ENCODE results near the gene NCAPD2. TPM values are rescaled to one million over a fixed set of nuclear protein-coding genes. Genes with fewer than 3 reads are reported as not detected.

Gene NCAPD2
- total and polyA plus RNA-seq, 2 of the 4 experiments (the other 2 are of a cell fraction) = 35.6 to 57.9 TPM

DNA sequence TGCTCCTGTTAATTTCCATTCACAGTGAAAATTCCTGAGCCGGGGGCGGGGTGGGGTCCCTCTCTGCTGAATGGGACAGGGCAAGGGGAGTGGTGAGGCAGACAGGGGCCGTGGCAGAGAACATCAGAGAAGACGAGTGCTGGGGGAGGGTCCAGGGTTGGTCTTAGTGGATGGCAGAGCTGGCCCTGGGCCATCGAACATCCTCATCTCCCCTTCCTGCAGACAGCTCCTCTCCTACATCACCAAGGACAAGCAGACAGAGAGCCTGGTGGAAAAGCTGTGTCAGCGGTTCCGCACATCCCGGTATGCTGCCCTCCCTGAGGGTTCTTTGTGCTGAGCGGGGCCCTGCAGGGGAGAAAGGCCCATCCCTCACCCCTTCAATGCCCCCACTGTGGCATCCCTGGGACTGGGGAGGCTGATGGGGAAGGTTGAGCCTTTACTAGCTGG lies 35.4 kb downstream of the NCAPD2 start:
- no peak overlapping the region for H2BK120ac ChIP-seq (ENCODE audit: low read depth, low read length)
- H2BK5ac ChIP-seq (ENCODE audit: low read depth, low read length, poor library complexity, severe bottlenecking) = no peak overlapping the region
- no TSS peak for BruUV-seq (replicated peaks)
- H4K5ac ChIP-seq (ENCODE audit: low read depth, low read length) = no peak overlapping the region
- no peak overlapping the region for H3K23ac ChIP-seq (ENCODE audit: low read depth, low read length)
- dilution Hi-C loops (cut with HindIII; ENCODE audit: low sequenced_read_pairs, unreplicated experiment) = no loop called here
- peaks cover 52% of the 10 kb centered on the region for H3K36me3 ChIP-seq (ENCODE audit: control insufficient read depth, insufficient read depth, low read length)
- H3K18ac ChIP-seq (ENCODE audit: low read depth, low read length) = no peak overlapping the region
- ChIA-PET POLR2A (ENCODE audit: unreplicated experiment) (no interaction called here), CTCF (no interaction called here)
- intact Hi-C loops (cut with micrococcal nuclease) = no loop called here
- H3K9ac ChIP-seq (ENCODE audit: low read depth, low read length) = no peak overlapping the region
- peaks cover under 1% of the 10 kb centered on the region; the same call in 1 of the 2 replicates for H4K20me1 ChIP-seq (ENCODE audit: insufficient read depth, low read length)
- H3K4me3 ChIP-seq (ENCODE audit: insufficient read depth, low read depth, low read length) = no peak overlapping the region
- WGBS, 2 experiments (ENCODE audit: extremely low coverage in 2 of 2, insufficient read length in 1 of 2) = no CpG with 5 or more reads among the region's 9 CpGs
- H3K9me3 ChIP-seq (ENCODE audit: control insufficient read depth, insufficient read depth, low read length) = no peaks in the 10 kb centered on the region
- H3K56ac ChIP-seq (ENCODE audit: extremely low read depth, insufficient read depth, low read length) = no peak overlapping the region
- no peaks in the 10 kb centered on the region for H3K9me1 ChIP-seq (ENCODE audit: insufficient read depth, low read length)
- no peaks in the 10 kb centered on the region for H3K27me3 ChIP-seq (ENCODE audit: control insufficient read depth, insufficient read depth, low read length)
- no peak overlapping the region for H2AK5ac ChIP-seq (ENCODE audit: low read depth, low read length)
- H2AK9ac ChIP-seq (replicated peaks; ENCODE audit: low read depth, low read length, poor library complexity) = no peak overlapping the region
- ATAC-seq (ENCODE audit: low read depth) (no peak), DNase-seq (no peak)
- H3K4me1 ChIP-seq (ENCODE audit: control insufficient read depth, insufficient read depth, low read length) = peaks cover 9% of the 10 kb centered on the region
- no peak overlapping the region for H4K91ac ChIP-seq (ENCODE audit: insufficient read depth, low read depth, low read length)
- H2AFZ ChIP-seq (replicated peaks; ENCODE audit: low read length, poor library complexity) = no peak overlapping the region
- H3K27ac ChIP-seq (ENCODE audit: insufficient read depth, low read length) = no peak overlapping the region
- H2BK15ac ChIP-seq (ENCODE audit: low read depth, low read length) = no peak overlapping the region
- TF ChIP-seq MAZ (IDR thresholded peaks at IDR 0.05; ENCODE audit: borderline replicate concordance, low read depth, low read length) (no peak), MXI1 (IDR thresholded peaks at IDR 0.05; ENCODE audit: borderline replicate concordance, low read depth, low read length) (no peak), MAFK (IDR thresholded peaks at IDR 0.05; ENCODE audit: low read depth, low read length) (peak; percentile 68), SMC3 (IDR thresholded peaks at IDR 0.05; ENCODE audit: low read depth, low read length) (no peak)
- TF ChIP-seq, protein P1, sequence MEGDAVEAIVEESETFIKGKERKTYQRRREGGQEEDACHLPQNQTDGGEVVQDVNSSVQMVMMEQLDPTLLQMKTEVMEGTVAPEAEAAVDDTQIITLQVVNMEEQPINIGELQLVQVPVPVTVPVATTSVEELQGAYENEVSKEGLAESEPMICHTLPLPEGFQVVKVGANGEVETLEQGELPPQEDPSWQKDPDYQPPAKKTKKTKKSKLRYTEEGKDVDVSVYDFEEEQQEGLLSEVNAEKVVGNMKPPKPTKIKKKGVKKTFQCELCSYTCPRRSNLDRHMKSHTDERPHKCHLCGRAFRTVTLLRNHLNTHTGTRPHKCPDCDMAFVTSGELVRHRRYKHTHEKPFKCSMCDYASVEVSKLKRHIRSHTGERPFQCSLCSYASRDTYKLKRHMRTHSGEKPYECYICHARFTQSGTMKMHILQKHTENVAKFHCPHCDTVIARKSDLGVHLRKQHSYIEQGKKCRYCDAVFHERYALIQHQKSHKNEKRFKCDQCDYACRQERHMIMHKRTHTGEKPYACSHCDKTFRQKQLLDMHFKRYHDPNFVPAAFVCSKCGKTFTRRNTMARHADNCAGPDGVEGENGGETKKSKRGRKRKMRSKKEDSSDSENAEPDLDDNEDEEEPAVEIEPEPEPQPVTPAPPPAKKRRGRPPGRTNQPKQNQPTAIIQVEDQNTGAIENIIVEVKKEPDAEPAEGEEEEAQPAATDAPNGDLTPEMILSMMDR (conservative IDR thresholded peaks at IDR 0.05; ENCODE audit: low read depth, low read length) = no peak
- TF ChIP-seq, protein P2, sequence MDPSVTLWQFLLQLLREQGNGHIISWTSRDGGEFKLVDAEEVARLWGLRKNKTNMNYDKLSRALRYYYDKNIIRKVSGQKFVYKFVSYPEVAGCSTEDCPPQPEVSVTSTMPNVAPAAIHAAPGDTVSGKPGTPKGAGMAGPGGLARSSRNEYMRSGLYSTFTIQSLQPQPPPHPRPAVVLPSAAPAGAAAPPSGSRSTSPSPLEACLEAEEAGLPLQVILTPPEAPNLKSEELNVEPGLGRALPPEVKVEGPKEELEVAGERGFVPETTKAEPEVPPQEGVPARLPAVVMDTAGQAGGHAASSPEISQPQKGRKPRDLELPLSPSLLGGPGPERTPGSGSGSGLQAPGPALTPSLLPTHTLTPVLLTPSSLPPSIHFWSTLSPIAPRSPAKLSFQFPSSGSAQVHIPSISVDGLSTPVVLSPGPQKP (IDR thresholded peaks at IDR 0.05; ENCODE audit: borderline replicate concordance, low read depth, low read length) = no peak
- H3K4ac ChIP-seq (ENCODE audit: low read depth, low read length) = no peak overlapping the region
- in situ Hi-C loops (cut with MboI; ENCODE audit: low sequenced_read_pairs) = no loop called here
- no peak overlapping the region for H3K4me2 ChIP-seq (ENCODE audit: low read depth, low read length)
- no peak overlapping the region for H4K8ac ChIP-seq (ENCODE audit: low read depth in 2 of 2, low read length in 2 of 2)
- no peak overlapping the region for H3K14ac ChIP-seq (replicated peaks; ENCODE audit: low read depth, low read length)
- peaks cover 10 to 60% of the 10 kb centered on the region in 2 experiments for H3K79me1 ChIP-seq (ENCODE audit: low read depth in 1 of 2, low read length in 2 of 2)
- no peak overlapping the region for H2BK20ac ChIP-seq (ENCODE audit: low read depth, low read length)
